Stimulated activated CD4-positive, alpha-beta T cell treated with anti-CD3 and anti-CD28 coated beads, Interleukin-1b, Interleukin-23, amount 100 ng/mL, for 1 hour (primary cell): Measurements from ENCODE around the gene DYRK3.
"Not testable (repeated sequence)": the region's sequence is repeated elsewhere in the genome, so short reads cannot be mapped to it uniquely, and the experiment has no call there.

Experiments used
- DNase-seq, 2 donors: peaks; one replicate each; pipeline ENCODE4 v3.0.0-alpha.2; 2020; ENCODE audit warnings: low read depth in 2 of 2

DYRK3 gene

GRCh38 chr1:206631085-206631509 lies 4.2 kb upstream of the DYRK3 start:
- DNase-seq = no peak

- DNase-seq = no peak
Measured at GRCh38 chr1:206633708-206634121, 1.6 kb upstream of the DYRK3 start.

- peak; percentile 27 to 66 for DNase-seq
Measured at GRCh38 chr1:206634365-206635079, 814 bp upstream of the DYRK3 start.

- no peak for DNase-seq
Measured at GRCh38 chr1:206635978-206636345, 626 bp downstream of the DYRK3 start.

GRCh38 chr1:206636671-206637070 lies 1.3 kb downstream of the DYRK3 start:
- DNase-seq = no peak

GRCh38 chr1:206637605-206638004 lies 2.3 kb downstream of the DYRK3 start:
- DNase-seq = no peak

GRCh38 chr1:206642074-206642473 lies 6.7 kb downstream of the DYRK3 start:
- DNase-seq = not testable (repeated sequence)

GRCh38 chr1:206643118-206643698 lies 7.9 kb downstream of the DYRK3 start:
- no peak for DNase-seq

GRCh38 chr1:206646504-206646903 lies 11.2 kb downstream of the DYRK3 start:
- no peak for DNase-seq

- DNase-seq = no peak
Measured at GRCh38 chr1:206647224-206647623, 11.9 kb downstream of the DYRK3 start.

- no peak for DNase-seq
Measured at GRCh38 chr1:206649261-206649921, 14.1 kb downstream of the DYRK3 start.

- no peak for DNase-seq
Measured at GRCh38 chr1:206651014-206651413, 15.7 kb downstream of the DYRK3 start.

- no peak for DNase-seq
Measured at GRCh38 chr1:206651958-206652890, 16.9 kb downstream of the DYRK3 start.

GRCh38 chr1:206653715-206654459 lies 18.6 kb downstream of the DYRK3 start:
- no peak for DNase-seq

GRCh38 chr1:206654828-206655227 lies 19.5 kb downstream of the DYRK3 start:
- DNase-seq = no peak

- no peak for DNase-seq
Measured at GRCh38 chr1:206655471-206655882, 20.1 kb downstream of the DYRK3 start.

- no peak for DNase-seq
Measured at GRCh38 chr1:206656936-206657335, 21.6 kb downstream of the DYRK3 start.

- no peak for DNase-seq
Measured at GRCh38 chr1:206657751-206658150, 22.4 kb downstream of the DYRK3 start.

- DNase-seq = peak in 1 of 2 donors; percentile 27
Measured at GRCh38 chr1:206658264-206658980, 23.1 kb downstream of the DYRK3 start.

- DNase-seq = no peak
Measured at GRCh38 chr1:206658981-206659273, 23.6 kb downstream of the DYRK3 start.

- no peak for DNase-seq
Measured at GRCh38 chr1:206660136-206660535, 24.8 kb downstream of the DYRK3 start.
